ENCODE measurements around the gene DPM3. TPM values are rescaled to one million over a fixed set of nuclear protein-coding genes. Genes with fewer than 3 reads are reported as not detected.

The DPM3 gene
- total RNA-seq, 1 experiment from 2014 or later = 83.7 TPM

GRCh38 chr1:155171836-155172731 lies 31.8 kb upstream of the DPM3 start:
- no peak for DNase-seq
- H3K36me3 ChIP-seq (ENCODE audit: low read depth) = no peaks in the 10 kb centered on the region; the same call in 1 of the 2 replicates
- BruUV-seq (replicated peaks) = no TSS peak
- H3K27me3 ChIP-seq (ENCODE audit: insufficient read depth, low read depth) = no peaks in the 10 kb centered on the region
- no peak for TF ChIP-seq EZH2 (IDR thresholded peaks at IDR 0.05; ENCODE audit: low read depth)
- TF ChIP-seq, protein P1, sequence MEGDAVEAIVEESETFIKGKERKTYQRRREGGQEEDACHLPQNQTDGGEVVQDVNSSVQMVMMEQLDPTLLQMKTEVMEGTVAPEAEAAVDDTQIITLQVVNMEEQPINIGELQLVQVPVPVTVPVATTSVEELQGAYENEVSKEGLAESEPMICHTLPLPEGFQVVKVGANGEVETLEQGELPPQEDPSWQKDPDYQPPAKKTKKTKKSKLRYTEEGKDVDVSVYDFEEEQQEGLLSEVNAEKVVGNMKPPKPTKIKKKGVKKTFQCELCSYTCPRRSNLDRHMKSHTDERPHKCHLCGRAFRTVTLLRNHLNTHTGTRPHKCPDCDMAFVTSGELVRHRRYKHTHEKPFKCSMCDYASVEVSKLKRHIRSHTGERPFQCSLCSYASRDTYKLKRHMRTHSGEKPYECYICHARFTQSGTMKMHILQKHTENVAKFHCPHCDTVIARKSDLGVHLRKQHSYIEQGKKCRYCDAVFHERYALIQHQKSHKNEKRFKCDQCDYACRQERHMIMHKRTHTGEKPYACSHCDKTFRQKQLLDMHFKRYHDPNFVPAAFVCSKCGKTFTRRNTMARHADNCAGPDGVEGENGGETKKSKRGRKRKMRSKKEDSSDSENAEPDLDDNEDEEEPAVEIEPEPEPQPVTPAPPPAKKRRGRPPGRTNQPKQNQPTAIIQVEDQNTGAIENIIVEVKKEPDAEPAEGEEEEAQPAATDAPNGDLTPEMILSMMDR (conservative IDR thresholded peaks at IDR 0.05) = no peak
- CTCF ChIA-PET = interaction anchor here (0.7 to 2.0 kb wide), 4 partner anchors 22 to 86 kb away, joined by 5 to 15 read pairs (median 8); no protein-coding TSS in a partner anchor
- peak overlapping the region; percentile 96 for H3K4me2 ChIP-seq
- H4K20me1 ChIP-seq (ENCODE audit: insufficient read depth) = 0 out of 2 replicates have a peak, but pooled peaks cover 5% of the 10 kb centered on the region
- peak overlapping the region; percentile 94 for H2AFZ ChIP-seq
- peak overlapping the region; percentile 59 for H3K27ac ChIP-seq
- intact Hi-C loops (cut with micrococcal nuclease; ENCODE audit: unreplicated experiment) = loop anchor here (2.0 kb wide), 2 partner anchors 43 to 151 kb away; no protein-coding TSS in a partner anchor
- POLR2A ChIA-PET (ENCODE audit: unreplicated experiment) = interaction anchor here (0.6 to 1.1 kb wide), 3 partner anchors 21 to 36 kb away, joined by 3 to 5 read pairs (median 4); partner anchors contain the start of gene THBS3
- H3K79me2 ChIP-seq (ENCODE audit: low read depth) = peaks cover 17% of the 10 kb centered on the region
- H3K4me1 ChIP-seq (replicated peaks; ENCODE audit: insufficient read depth) = peaks cover 26% of the 10 kb centered on the region
- peak overlapping the region; percentile 89 for H3K4me3 ChIP-seq
- H3K9me3 ChIP-seq (ENCODE audit: insufficient read depth, low read depth) = no peaks in the 10 kb centered on the region
- H3K9me2 ChIP-seq (ENCODE audit: insufficient read depth) = no peaks in the 10 kb centered on the region
- H3F3A ChIP-seq (ENCODE audit: insufficient read depth, low read depth) = peaks cover 31% of the 10 kb centered on the region; the same call in 1 of the 2 replicates

GRCh38 chr1:155170806-155171205 lies 30.5 kb upstream of the DPM3 start:
- Histone ChIP-seq H3K9me2 (ENCODE audit: insufficient read depth) (no peaks in the 10 kb centered on the region), H2AFZ (no peak overlapping the region), H3K36me3 (ENCODE audit: low read depth) (no peaks in the 10 kb centered on the region; the same call in 1 of the 2 replicates), H3K9me3 (ENCODE audit: insufficient read depth, low read depth) (no peaks in the 10 kb centered on the region), H3K4me2 (no peak overlapping the region), H3K27me3 (ENCODE audit: insufficient read depth, low read depth) (no peaks in the 10 kb centered on the region), H3K4me1 (replicated peaks; ENCODE audit: insufficient read depth) (peaks cover 21% of the 10 kb centered on the region), H3K79me2 (ENCODE audit: low read depth) (peaks cover 17% of the 10 kb centered on the region), H3K27ac (no peak overlapping the region), H3K4me3 (no peak overlapping the region), H4K20me1 (ENCODE audit: insufficient read depth) (0 out of 2 replicates have a peak, but pooled peaks cover 5% of the 10 kb centered on the region), H3F3A (ENCODE audit: insufficient read depth, low read depth) (peaks cover 18% of the 10 kb centered on the region; the same call in 1 of the 2 replicates)
- BruUV-seq (replicated peaks) = no TSS peak
- ChIA-PET CTCF (interaction anchor here (0.7 kb wide), 1 partner anchor 81 kb away, joined by 5 read pairs; no protein-coding TSS in a partner anchor), POLR2A (ENCODE audit: unreplicated experiment) (no interaction called here)
- no peak for DNase-seq
- intact Hi-C loops (cut with micrococcal nuclease; ENCODE audit: unreplicated experiment) = no loop called here
- TF ChIP-seq EZH2 (IDR thresholded peaks at IDR 0.05; ENCODE audit: low read depth) = no peak
- TF ChIP-seq, protein P1 (conservative IDR thresholded peaks at IDR 0.05) = no peak

- H3K9me3 ChIP-seq (ENCODE audit: insufficient read depth, low read depth) = no peaks in the 10 kb centered on the region
- H3K27ac ChIP-seq = no peak overlapping the region
- POLR2A ChIA-PET (ENCODE audit: unreplicated experiment) = no interaction called here
- H3K4me1 ChIP-seq (replicated peaks; ENCODE audit: insufficient read depth) = peaks cover 21% of the 10 kb centered on the region
- H3K79me2 ChIP-seq (ENCODE audit: low read depth) = peaks cover 17% of the 10 kb centered on the region
- no peak for DNase-seq
- H3K9me2 ChIP-seq (ENCODE audit: insufficient read depth) = no peaks in the 10 kb centered on the region
- no peak overlapping the region for H3K4me2 ChIP-seq
- no peaks in the 10 kb centered on the region for H3K27me3 ChIP-seq (ENCODE audit: insufficient read depth, low read depth)
- intact Hi-C loops (cut with micrococcal nuclease; ENCODE audit: unreplicated experiment) = no loop called here
- BruUV-seq (replicated peaks) = TSS peak; percentile 3
- no peaks in the 10 kb centered on the region; the same call in 1 of the 2 replicates for H3K36me3 ChIP-seq (ENCODE audit: low read depth)
- H2AFZ ChIP-seq = no peak overlapping the region
- H3F3A ChIP-seq (ENCODE audit: insufficient read depth, low read depth) = peaks cover 14% of the 10 kb centered on the region; the same call in 1 of the 2 replicates
- 0 out of 2 replicates have a peak, but pooled peaks cover 5% of the 10 kb centered on the region for H4K20me1 ChIP-seq (ENCODE audit: insufficient read depth)
- TF ChIP-seq, protein P1 (conservative IDR thresholded peaks at IDR 0.05) = no peak
- TF ChIP-seq EZH2 (IDR thresholded peaks at IDR 0.05; ENCODE audit: low read depth) = no peak
- CTCF ChIA-PET = no interaction called here
- no peak overlapping the region for H3K4me3 ChIP-seq
Measured at GRCh38 chr1:155170101-155170785, 29.9 kb upstream of the DPM3 start.
